ENCODE data around the gene FTO. TPM values are rescaled to one million over a fixed set of nuclear protein-coding genes. Genes with fewer than 3 reads are reported as not detected.
"Not testable (repeated sequence)": the region's sequence is repeated elsewhere in the genome, so short reads cannot be mapped to it uniquely, and the experiment has no call there.

FTO gene
- total RNA-seq, 2 experiments from 2014 or later, result 46.3 to 47.2 TPM

DNA sequence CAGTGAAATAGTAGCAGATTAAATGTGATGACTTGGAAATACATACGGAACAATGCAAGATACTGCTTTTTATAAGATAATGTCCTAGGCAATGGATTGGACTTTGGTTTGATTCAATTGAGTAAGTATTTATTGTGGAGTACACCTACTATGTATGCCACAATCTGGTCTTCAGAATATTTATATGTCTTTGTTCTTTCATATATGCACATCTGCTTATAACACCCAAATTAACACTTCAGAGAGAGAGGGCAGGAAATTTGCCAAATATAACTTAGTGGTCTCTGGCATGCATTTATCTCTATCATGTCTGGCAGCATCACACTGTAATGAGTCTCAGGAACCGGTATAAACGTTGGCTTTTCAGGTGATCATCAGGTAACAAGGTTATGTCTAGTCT, 17.2 kb upstream of the FTO start:
- ATAC-seq (ENCODE audit: low read depth) (no peak), DNase-seq (no peak)
- POLR2A ChIA-PET, result no interaction called here
- H3K9me3 Mint-ChIP-seq, result peaks cover 2% of the 10 kb centered on the region
- no peak overlapping the region for H3K27ac Mint-ChIP-seq
- peaks cover 17% of the 10 kb centered on the region for H3K36me3 Mint-ChIP-seq
- no peak overlapping the region for H3K4me3 Mint-ChIP-seq
- H3K4me1 Mint-ChIP-seq, result no peaks in the 10 kb centered on the region
- H3K27me3 Mint-ChIP-seq, result no peaks in the 10 kb centered on the region

DNA sequence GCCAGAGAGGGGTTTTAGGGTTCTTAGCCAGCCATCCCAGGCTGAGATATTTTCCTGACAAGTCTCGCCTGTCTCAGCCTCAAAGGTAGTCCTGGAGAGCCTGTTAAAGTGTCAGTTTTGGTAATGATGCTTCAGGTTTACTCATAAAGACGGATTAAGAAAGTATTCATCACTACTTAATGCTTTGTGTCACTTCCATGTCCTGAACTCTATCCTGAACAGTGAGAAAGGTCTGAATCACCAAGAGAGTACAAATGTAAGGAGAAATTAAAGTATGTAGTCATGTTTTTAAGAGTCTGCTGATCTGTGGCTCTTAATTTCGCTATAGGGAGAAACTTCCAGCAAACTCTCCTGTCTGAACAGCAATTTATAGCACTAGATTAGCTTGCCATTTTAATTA, 14.3 kb upstream of the FTO start:
- Mint-ChIP-seq H3K4me3 (no peak overlapping the region), H3K27ac (no peak overlapping the region), H3K27me3 (no peaks in the 10 kb centered on the region), H3K4me1 (no peaks in the 10 kb centered on the region), H3K9me3 (no peaks in the 10 kb centered on the region), H3K36me3 (peaks cover 14% of the 10 kb centered on the region)
- DNase-seq, result no peak
- no peak for ATAC-seq (ENCODE audit: low read depth)
- POLR2A ChIA-PET, result no interaction called here

DNA sequence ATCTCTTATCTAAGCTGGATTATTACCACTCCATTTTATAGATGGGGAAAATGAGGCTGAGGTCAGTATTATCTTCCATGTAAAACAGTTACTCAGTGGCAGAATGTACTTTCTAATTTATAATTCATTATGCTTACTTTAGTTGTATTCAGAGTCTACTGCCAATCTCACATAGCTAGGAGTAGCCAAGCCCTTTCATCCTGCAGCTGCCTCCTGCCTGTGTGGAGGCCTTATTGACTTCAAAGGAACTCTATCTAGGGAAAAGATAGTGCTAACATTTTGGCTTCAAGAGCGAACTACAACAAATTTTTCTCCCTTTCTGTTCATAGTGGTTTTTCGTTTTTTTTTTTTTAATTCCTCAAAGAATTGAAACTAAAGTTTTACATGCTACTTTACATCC, 13.2 kb upstream of the FTO start:
- H3K36me3 Mint-ChIP-seq, result peaks cover 7% of the 10 kb centered on the region
- no peaks in the 10 kb centered on the region for H3K27me3 Mint-ChIP-seq
- ATAC-seq (ENCODE audit: low read depth) (no peak), DNase-seq (no peak)
- no peak overlapping the region for H3K4me3 Mint-ChIP-seq
- no peak overlapping the region for H3K27ac Mint-ChIP-seq
- no peaks in the 10 kb centered on the region for H3K4me1 Mint-ChIP-seq
- POLR2A ChIA-PET, result no interaction called here
- H3K9me3 Mint-ChIP-seq, result no peaks in the 10 kb centered on the region

DNA sequence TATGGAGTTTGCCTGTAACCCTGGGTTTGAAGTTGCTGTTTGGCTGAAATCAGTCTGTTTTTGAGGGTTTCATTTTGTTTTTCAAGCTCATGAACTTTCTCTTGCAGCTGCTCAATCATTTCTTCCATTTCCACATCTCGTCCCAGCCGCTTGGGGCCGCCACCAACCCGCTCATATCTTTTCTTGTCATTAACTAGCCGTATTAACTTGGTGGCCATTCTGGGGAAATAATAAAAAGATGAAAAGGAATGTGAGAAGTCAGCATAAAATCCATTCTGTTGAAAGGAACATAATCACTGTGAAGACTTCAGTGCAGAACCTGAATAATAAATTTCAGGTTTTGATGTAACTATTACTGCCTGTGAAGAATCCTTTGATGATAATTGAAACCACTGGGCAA, 11.8 kb upstream of the FTO start:
- Mint-ChIP-seq H3K27me3 (no peaks in the 10 kb centered on the region), H3K4me3 (no peak overlapping the region), H3K9me3 (no peaks in the 10 kb centered on the region), H3K36me3 (peaks cover 6% of the 10 kb centered on the region), H3K27ac (no peak overlapping the region), H3K4me1 (no peaks in the 10 kb centered on the region)
- ATAC-seq (ENCODE audit: low read depth), result no peak
- DNase-seq, result no peak
- POLR2A ChIA-PET, result no interaction called here

DNA sequence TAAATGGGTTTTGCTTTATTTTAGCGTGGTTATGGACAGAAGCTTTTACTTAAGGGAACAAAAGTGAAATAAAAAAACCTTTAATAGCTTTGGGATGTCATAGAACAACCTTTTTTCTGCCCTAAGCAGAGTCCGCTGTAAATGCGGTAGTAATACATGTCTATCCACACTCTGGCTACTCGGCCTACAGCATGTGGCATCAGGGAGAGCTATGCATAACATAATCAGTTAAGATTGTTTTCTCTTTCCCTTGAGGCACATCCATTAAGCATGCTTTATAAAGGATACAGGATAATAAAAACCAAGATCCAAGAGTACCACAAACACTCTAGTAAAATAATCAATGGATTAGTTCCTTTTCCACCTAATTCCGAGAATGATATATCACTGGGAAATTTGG, 10.6 kb upstream of the FTO start:
- Mint-ChIP-seq H3K27ac (no peak overlapping the region), H3K9me3 (no peaks in the 10 kb centered on the region), H3K27me3 (no peaks in the 10 kb centered on the region), H3K4me3 (no peak overlapping the region), H3K36me3 (peaks cover 6% of the 10 kb centered on the region), H3K4me1 (no peaks in the 10 kb centered on the region)
- no peak for DNase-seq
- POLR2A ChIA-PET, result no interaction called here
- no peak for ATAC-seq (ENCODE audit: low read depth)

DNA sequence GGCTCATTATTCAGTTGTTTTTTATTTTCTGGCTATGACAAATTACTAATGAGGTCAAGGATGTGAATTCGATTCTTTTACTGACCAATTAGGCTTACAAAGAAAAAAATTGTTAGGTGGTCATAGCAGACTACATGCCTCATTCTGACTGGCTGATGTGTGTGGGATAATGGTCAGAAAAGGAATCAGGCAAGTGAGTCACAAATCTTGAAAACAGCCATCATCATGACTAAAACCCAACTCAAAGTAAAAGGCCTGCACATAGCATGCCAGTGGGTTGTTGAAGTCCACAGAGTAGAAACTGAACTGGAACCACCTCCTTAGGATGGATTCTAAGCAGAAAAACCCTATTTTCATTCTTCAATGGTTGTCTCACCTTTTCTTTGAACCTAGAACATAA, 8.9 kb upstream of the FTO start:
- no peak overlapping the region for H3K27ac Mint-ChIP-seq
- no peaks in the 10 kb centered on the region for H3K9me3 Mint-ChIP-seq
- DNase-seq (no peak), ATAC-seq (ENCODE audit: low read depth) (no peak)
- POLR2A ChIA-PET, result no interaction called here
- H3K36me3 Mint-ChIP-seq, result peaks cover 7% of the 10 kb centered on the region
- H3K4me1 Mint-ChIP-seq, result no peaks in the 10 kb centered on the region
- H3K4me3 Mint-ChIP-seq, result no peak overlapping the region
- no peaks in the 10 kb centered on the region for H3K27me3 Mint-ChIP-seq

DNA sequence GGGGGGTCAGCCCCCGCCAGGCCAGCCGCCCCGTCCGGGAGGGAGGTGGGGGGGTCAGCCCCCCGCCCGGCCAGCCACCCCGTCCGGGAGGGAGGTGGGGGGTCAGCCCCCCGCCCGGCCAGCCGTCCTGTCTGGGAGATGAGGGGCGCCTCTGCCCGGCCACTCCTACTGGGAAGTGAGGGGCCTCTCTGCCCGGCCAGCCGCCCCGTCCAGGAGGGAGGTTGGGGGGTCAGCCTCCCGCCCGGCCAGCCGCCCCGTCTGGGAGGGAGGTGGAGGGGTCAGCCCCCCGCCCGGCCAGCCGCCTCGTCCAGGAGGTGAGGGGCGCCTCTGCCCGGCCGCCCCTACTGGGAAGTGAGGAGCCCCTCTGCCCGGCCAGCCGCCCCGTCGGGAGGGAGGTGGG, 5.7 kb upstream of the FTO start:
- H3K36me3 Mint-ChIP-seq; POLR2A ChIA-PET; H3K4me3 Mint-ChIP-seq; DNase-seq; ATAC-seq (ENCODE audit: low read depth); H3K9me3 Mint-ChIP-seq; H3K27me3 Mint-ChIP-seq; H3K27ac Mint-ChIP-seq; H3K4me1 Mint-ChIP-seq: not testable (repeated sequence)

DNA sequence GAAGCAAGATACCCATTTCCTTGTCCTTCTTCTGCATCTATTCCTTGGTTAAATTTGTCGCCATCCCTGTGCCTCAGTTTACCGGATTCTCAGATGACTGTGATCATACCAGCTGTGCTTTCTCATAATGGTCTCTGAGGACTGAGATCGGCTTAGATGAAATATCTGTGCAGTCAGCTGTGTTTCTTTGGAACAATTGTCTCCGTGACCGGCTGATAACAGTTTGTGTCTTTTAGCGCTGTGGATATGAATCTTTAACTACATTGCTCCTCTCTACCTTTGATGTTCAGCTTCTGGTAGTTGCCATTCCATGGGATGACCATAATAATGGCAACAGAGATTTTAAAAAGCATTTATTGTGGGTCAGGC, 473 bp downstream of the FTO start:
- Mint-ChIP-seq H3K36me3 (peaks cover 22% of the 10 kb centered on the region), H3K4me3 (peak overlapping the region; percentile 100), H3K27me3 (no peaks in the 10 kb centered on the region), H3K9me3 (no peaks in the 10 kb centered on the region), H3K4me1 (peaks cover 19% of the 10 kb centered on the region), H3K27ac (peak overlapping the region; percentile 95)
- DNase-seq (no peak), ATAC-seq (ENCODE audit: low read depth) (no peak)
- POLR2A ChIA-PET, result interaction anchor here (0.5 to 1.5 kb wide), 2 partner anchors 202 to 209 kb away, joined by 4 to 7 read pairs; partner anchors contain the start of gene AKTIP

DNA sequence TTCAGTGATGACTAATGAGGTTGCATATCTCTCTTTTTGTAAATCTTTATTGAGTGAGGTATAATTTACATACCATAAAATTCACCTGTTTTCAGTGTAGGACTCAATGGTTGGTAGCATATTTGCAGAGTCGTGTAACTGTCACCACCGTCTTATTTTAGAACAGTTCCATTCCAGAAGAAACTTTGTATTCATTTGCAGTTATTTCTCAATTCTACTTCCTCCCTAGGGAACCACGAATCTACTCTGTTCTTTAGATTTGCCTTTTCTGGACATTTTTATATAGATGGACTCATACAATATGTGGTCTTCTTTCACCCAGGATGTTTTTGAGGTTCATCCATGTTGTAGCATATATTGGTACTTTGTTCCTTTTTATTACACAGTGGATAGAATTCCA, 3.7 kb downstream of the FTO start:
- no peak overlapping the region for H3K27ac Mint-ChIP-seq
- no peak overlapping the region for H3K4me3 Mint-ChIP-seq
- POLR2A ChIA-PET, result no interaction called here

DNA sequence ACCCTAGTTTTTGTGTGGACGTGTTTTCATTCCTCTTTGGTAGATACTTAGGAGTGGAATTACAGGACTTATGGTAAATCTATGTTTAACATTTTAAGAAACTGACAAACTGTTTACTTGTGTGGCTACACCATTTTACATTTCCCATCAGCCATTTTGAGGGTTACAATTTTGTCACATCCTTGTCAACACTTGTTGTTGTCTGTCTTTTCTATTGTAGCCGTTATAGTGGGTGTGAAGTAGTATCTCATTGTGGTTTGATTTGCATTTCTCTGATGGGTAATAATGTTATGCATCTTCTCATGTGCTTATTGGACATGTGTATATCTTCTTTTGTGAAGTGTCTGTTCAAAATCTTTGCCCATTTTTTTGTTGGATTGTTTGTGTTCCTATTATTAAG, 4.5 kb downstream of the FTO start:
- DNase-seq (no peak), ATAC-seq (ENCODE audit: low read depth) (no peak)
- Mint-ChIP-seq H3K36me3 (peaks cover 26% of the 10 kb centered on the region), H3K9me3 (no peaks in the 10 kb centered on the region), H3K27ac (no peak overlapping the region), H3K4me3 (no peak overlapping the region), H3K4me1 (peaks cover 19% of the 10 kb centered on the region), H3K27me3 (no peaks in the 10 kb centered on the region)
- POLR2A ChIA-PET, result no interaction called here

More for the DNA sequence above, 3.7 kb downstream of the FTO start:
- H3K36me3 Mint-ChIP-seq, result peaks cover 26% of the 10 kb centered on the region
- H3K9me3 Mint-ChIP-seq, result no peaks in the 10 kb centered on the region
- ATAC-seq (ENCODE audit: low read depth) (no peak), DNase-seq (no peak)
- H3K27me3 Mint-ChIP-seq, result no peaks in the 10 kb centered on the region
- H3K4me1 Mint-ChIP-seq, result peaks cover 19% of the 10 kb centered on the region

DNA sequence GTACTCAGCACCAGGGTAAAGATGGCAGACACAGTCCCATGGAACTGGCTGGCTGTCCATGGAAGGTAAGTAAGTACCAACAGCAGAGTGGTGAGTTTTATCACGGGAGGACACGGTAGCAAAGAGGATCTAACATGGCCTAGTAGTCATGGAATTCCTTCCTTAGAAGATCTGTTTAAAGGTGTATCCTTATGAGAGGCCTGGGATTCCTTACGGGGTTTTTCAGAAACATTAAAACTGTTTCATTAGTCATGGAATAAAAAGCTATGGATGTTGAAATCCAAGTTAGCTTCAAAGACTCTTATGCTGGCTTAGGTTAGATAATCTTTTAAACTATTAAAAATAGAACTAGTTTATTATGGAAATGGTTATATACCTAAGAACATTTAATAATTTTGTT, 7.4 kb downstream of the FTO start:
- Mint-ChIP-seq H3K4me3 (no peak overlapping the region), H3K27ac (no peak overlapping the region), H3K36me3 (peaks cover 16% of the 10 kb centered on the region), H3K9me3 (no peaks in the 10 kb centered on the region), H3K4me1 (no peaks in the 10 kb centered on the region), H3K27me3 (no peaks in the 10 kb centered on the region)
- DNase-seq (no peak), ATAC-seq (ENCODE audit: low read depth) (no peak)
- POLR2A ChIA-PET, result no interaction called here

DNA sequence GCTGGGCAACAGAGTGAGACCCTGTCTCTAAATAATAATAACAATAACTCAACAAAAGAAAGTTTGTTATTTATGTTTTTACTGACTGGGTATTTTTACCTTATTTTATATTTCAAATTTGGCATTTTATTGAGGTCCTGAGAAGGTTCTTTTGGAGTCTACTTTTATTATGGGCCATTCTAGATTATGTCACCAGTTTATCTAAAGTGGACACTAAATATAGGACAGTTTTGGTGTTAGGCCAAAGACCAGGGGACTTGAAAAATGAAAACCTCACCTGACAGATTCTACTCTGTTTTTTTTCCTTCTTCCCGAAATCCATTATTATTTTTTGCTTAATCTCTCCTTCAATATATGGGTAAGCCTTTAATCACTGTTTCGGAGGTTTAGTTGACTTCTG, 8.1 kb downstream of the FTO start:
- H3K9me3 Mint-ChIP-seq, result no peaks in the 10 kb centered on the region
- no peaks in the 10 kb centered on the region for H3K27me3 Mint-ChIP-seq
- no peaks in the 10 kb centered on the region for H3K4me1 Mint-ChIP-seq
- DNase-seq (no peak), ATAC-seq (ENCODE audit: low read depth) (no peak)
- H3K36me3 Mint-ChIP-seq, result peaks cover 13% of the 10 kb centered on the region
- H3K4me3 Mint-ChIP-seq, result no peak overlapping the region
- POLR2A ChIA-PET, result no interaction called here
- no peak overlapping the region for H3K27ac Mint-ChIP-seq

DNA sequence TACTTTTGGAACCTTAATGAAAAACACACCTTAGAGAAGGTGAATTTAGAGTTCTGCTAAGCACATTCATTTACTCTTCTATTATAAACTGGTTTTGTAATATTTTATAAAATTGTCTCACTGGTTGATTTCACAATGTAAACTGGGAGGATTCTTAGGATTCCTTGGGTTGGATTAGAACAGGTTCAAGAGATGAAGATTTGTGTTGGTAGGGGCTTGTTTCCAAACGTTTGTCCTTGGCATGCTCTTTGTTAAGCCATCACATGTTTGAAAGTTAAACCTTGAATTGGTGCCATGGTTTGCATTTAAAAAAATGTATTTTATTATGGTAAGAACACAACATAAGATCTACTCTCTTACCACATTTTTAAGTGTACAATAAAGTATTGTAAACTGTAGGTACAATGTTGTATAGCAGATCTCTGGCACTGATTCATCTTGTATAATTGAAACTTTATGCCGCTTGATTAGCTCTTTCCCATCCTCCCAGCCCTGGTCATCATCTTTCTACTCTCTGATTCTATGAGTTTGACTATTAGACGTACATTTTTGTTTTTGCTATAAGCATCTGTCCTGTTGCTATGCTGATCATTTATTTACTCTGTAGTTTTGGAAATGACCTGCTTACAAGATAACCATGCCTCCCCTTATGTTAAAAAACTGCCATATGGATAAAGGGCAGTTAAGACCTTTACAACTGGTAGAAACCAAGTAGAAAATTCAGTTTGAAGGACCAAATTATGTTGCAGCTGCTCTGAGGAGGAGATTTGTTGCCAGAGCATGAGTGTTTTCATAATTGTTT, 9.6 kb downstream of the FTO start:
- H3K9me3 Mint-ChIP-seq, result no peaks in the 10 kb centered on the region
- no peaks in the 10 kb centered on the region for H3K4me1 Mint-ChIP-seq
- H3K36me3 Mint-ChIP-seq, result peaks cover 7% of the 10 kb centered on the region
- no peaks in the 10 kb centered on the region for H3K27me3 Mint-ChIP-seq
- POLR2A ChIA-PET, result no interaction called here
- ATAC-seq (ENCODE audit: low read depth) (no peak), DNase-seq (no peak)
- H3K4me3 Mint-ChIP-seq, result no peak overlapping the region
- no peak overlapping the region for H3K27ac Mint-ChIP-seq

DNA sequence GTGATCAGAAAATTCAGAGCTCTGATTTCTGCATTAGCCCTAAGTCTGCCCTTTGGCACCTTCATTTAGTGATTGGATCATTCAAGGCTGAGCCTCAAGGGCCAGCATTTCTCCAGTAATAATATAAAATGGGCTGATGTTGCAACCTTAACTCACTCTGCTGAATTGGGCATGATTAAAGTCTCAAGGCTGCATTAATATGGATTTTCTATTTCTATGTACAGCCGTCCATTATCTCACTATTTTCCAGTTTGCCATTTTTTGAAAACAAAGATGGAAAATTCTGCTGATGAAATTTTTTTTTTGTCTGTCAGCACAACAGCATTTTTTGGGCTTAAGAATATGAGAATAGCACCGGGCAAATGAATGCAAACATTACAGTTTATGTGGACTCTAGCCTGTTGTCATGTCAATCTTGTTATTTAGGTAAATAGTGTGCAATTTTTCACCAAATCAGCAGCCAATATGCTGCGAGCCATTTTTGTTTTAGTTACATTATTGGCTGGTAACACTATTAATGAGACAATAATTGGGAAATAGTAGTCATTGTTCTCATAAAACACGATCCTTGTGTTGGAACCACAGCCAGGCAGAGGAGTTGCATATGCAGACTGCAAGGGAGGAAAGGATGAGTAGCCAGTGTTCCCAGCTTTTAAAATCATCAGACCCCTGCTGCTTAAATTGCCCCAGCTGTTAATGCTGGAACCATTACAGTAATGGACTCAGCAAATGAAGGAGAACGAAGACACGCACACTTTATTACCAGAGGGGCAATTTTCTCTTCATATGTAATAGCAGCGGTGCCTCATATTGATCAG, 10.5 kb downstream of the FTO start:
- POLR2A ChIA-PET, result no interaction called here
- Mint-ChIP-seq H3K27me3 (no peaks in the 10 kb centered on the region), H3K4me3 (no peak overlapping the region), H3K4me1 (no peaks in the 10 kb centered on the region), H3K36me3 (peaks cover 7% of the 10 kb centered on the region), H3K27ac (no peak overlapping the region), H3K9me3 (no peaks in the 10 kb centered on the region)
- no peak for DNase-seq
- no peak for ATAC-seq (ENCODE audit: low read depth)

Measured in activated naive CD8-positive, alpha-beta T cell treated with anti-CD3 and anti-CD28 coated beads, Interleukin-2, amount 10 ng/mL, durations not matched to agents 7 days and 5 days (primary cell).